Stimulated activated CD8-positive, alpha-beta memory T cell treated with anti-CD3 and anti-CD28 coated beads, Interleukin-15, amount 100 ng/mL, for 4 hours (primary cell): ENCODE results near the gene AFAP1L1.

Experiments used
- DNase-seq, 2 donors: peaks; one replicate each; pipeline ENCODE4 v3.0.0-alpha.2; 2020; ENCODE audit warnings: low read depth in 2 of 2

Gene AFAP1L1

GRCh38 chr5:149372076-149372795 is 100.6 kb downstream of the AFAP1L1 start:
- DNase-seq: no peak

GRCh38 chr5:149372932-149373331 is 101.3 kb downstream of the AFAP1L1 start:
- no peak for DNase-seq

- no peak for DNase-seq
Measured at GRCh38 chr5:149374303-149374702, 102.6 kb downstream of the AFAP1L1 start.

- no peak for DNase-seq
Measured at GRCh38 chr5:149374801-149375200, 103.1 kb downstream of the AFAP1L1 start.

DNA sequence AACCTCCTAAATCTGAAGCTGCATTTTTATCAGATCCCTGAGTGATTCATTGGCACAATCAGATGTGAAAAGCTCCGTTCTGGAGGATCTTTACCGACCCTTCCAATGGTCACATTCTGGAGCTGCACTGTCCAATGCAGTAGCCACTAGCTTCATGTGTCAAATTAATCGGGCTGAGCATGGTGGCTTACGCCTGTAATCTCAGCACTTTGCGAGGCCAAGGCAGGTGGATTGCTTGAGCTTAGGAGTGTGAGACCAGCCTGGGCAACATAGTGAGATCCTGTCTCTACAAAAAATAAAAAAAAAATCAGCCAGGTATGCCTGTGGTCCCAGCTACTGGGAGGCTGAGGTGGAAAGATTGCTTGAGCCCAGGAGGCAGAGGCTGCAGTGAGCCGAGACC is 103.8 kb downstream of the AFAP1L1 start:
- no peak for DNase-seq

DNA sequence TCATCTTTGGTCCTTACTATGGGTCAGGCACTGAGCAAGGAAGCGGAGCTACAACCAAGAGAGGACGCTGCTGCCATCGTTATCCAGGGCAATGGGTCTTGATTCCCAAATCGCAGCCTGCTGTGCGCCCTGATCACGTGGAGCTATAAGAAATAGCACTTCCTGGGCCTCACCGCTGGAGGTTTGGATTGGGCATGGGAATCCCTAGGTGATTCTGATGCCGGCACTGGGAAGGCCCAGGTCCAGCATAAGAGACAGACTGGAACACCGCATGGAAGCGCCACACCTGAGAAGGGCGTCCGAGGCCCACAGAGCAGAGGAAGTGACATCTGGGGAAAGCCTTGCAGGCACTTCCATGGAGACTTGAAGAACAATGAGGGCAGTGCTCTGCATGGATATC is 104.4 kb downstream of the AFAP1L1 start:
- DNase-seq: no peak

DNA sequence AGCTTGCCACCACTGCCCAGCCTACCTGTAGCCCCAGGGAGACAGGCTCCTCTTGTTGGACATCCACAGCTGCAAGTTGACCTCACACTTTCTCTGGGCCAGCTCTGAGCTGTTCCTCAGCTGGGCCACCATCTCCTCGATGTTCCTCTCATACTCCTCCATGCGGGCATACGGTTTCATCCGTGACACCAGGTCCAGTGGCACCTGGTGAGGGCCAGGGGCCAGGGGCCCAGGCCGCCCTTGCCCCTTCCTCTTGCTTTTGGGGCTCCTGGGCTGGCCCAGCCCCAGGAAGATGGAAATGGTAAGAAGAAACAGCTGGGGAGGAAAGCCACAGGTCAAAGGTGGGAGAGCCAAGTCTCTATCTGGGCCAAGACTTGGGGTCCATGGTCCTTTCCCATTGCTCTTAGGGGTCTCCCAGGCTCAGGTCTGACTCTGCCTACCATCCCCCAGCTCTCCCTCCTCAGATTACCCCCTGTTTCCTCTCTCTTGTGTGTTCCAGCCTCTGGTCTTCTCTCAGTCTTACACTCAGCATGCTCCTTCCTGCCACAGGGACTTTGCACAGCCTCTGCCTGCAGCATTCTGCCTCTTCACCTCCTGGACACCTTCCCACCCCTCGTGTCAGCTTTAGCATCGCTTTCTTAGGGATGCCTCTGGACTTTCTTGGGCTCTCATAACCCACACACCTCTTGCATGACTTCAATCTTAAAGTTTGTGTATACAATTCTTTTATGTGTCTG is 105.2 kb downstream of the AFAP1L1 start:
- no peak for DNase-seq

GRCh38 chr5:149378241-149378820 is 106.7 kb downstream of the AFAP1L1 start:
- DNase-seq: no peak

DNA sequence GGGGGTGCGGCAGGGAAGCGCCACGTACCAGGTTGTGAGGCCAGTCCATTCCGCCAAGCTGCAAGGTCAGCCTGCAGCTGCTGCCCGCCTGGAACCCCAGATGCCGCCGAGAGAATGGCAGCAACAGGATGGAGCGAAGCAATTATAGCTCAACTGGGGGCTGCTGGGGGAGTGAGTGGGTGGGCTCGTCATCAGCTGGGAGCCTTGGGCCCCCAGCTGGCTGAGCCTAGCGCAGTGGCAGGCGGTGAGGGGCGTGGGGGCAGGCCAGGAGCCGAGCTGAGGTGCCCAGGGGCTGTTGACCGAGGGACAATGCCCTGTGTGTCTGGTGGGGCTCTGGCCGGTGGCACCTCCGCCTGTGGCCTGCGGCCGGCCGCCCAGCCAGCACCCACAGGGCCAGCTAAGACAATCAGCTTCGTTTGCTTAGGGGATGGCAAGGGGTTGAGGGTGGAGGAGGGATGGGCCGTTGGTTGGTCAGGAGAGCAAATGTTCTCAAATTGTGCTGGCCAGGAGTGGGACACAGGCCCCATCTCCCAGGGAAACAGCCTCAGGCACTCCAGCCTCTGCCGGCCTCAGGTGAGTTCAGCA is 107.6 kb downstream of the AFAP1L1 start, which contains the start of gene IL17B:
IL17B (minus strand) TSS at position 116 of the 585 bp plus-strand sequence; CDS start at position 49, 67 bp downstream.
- DNase-seq: no peak

DNA sequence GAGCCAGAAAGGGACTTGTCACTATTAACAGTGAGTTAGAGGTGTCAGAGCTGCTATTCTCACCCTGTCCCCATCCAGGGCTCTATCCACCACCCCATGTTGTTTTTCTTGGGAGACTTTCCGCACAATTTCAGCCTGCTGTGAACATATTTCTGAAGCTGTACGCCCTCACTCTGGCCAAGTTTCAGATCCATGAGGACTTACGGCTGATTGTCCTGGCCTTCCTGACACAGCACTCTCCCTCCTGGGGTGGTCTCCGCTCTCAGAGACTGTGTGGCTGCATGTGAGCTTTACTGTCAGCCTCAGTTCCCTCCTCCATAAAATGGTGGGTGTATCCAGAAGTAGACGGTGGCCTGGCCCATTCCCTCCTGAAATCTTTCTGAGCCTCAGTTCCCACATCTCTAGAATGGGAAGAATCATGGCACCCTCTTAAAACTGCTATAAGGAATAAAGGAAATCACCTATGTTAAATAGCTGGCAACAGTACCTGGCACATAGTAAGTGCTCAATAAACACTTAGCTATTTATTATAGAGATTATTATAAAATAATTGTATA is 108.2 kb downstream of the AFAP1L1 start:
- no peak for DNase-seq

DNA sequence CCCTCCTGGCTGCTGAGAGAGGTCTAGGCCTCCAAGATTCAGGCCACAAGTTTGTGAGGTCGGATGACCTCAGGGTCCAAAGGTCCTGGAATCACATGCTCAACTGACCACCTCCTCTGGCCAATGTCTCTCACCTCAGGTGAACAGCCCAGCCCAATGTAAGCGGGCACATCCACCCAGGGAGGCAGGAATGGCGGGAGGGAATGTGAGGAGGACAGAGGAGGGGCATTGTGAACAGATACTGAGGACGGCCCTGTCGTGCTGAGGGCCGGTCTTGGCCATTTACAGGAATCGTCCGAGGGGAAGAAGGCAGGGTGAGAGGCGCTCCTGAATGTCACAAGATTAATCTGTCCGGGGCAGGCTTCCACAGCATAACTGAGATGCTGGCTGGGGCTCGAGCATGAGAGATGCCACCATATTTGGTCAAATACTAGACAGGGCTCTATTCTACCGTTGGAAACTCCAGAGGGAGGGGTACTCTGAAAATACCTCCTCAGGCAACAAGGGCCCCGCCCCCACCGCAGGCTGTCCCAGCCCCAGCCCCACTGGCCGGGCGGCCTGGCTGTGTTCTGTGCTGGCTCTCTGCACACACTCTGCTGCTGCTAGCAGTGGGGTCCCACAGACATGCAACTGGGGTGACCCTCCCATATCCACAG is 108.9 kb downstream of the AFAP1L1 start:
- no peak for DNase-seq

DNA sequence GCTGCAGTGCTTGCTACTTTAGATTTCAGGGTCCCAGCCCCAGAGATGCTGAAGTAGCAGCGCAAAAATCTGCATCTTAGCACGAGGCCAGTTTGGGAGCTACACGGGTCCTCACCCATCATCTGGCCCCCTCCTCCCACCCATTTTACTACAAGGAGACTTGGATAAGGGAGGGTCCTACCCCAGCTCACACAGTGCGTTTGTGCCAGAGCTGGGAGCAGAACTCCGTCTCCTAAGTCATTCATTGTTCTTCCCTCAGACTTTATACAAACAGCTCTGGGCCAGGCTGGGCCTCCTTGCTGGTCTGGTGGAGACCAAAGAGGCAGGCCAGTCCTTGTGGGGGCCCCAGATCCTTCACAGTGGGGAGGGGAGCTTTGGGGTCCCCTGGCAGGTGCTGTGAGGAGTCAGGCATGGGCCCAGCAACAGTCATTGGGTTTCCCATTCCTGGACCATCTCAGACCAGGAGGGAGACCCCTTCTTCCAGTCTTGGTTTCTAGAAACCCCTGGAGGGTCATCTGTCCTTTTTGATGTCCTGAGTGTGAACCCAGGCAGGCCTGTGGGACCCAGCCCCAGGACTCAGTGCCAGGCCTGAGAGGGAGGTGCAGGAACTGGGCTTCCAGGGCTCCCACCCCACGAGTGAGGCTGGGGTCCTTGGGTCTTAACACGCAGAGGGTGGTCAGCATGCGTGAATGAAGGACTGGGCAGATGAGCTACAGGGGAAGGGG is 109.8 kb downstream of the AFAP1L1 start:
- no peak for DNase-seq

- peak; percentile 36 to 46 for DNase-seq
Measured at GRCh38 chr5:149381986-149382338, 110.3 kb downstream of the AFAP1L1 start.

- no peak for DNase-seq
Measured at GRCh38 chr5:149382517-149383220, 111.0 kb downstream of the AFAP1L1 start.

DNA sequence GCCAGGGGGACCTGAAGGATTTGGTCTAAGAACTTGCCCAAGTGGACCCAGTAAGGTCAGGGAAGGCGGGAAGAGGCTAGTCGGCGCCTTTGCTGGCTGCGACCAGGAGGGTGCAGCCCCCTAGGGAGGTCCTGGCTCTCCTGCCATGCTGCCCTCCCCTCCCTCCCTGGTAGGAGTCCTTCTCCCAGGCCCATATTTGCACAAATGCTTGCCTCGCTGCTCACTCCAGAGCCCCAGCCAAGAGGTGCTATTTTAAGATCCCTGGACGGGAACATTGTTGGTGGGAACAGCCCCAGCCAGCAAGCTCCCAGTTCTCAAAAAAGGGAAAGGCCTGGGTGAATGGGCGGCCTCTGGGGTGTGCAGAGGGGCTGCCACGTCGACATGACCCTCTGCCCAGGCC is 111.7 kb downstream of the AFAP1L1 start:
- DNase-seq: no peak

DNA sequence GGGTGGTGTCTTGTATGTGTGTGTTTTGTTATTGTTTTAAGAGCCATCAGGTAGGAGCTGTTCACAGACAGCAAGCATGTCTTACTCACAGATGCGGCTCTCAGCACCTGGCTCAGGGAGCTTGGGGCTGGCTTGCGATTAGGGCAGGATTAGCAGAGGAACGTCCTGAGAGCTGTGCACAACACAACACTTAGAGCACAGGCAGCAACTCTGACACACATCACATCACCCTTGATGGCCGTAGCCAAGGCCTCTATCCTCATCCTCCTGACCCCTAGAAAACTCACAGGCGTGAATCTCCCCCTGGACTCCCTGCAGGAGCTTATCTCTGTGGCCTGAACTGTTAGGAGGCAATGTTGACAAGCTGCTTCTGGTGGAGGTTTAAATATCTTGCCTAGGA is 114.5 kb downstream of the AFAP1L1 start:
- no peak for DNase-seq

DNA sequence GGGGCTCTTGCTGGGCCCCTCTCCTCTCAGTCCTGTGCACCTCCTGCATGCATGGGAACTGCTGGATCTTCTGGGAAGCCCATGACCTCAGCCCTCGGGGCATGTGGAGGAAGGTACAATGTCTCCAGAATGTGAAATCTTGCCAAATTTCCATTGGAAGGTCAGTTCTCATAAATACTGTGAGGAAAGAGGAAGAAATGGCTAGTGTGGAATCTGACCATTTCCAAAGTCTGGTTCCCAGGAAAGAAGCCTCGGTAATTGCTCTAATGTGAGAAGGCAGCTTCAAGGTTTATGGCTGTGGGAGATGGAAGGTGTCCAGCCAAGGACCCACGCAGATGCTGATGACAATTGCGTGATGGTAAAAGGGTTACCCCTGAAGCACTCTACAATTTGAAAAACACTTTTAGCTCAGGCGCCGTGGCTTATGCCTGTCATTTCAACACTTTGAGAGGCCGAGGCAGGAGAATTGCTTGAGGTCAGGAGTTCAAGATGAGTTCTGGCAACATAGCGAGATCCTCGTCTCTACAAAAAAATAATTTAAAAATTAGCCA is 115.5 kb downstream of the AFAP1L1 start:
- no peak for DNase-seq

- no peak for DNase-seq
Measured at GRCh38 chr5:149387982-149388381, 116.3 kb downstream of the AFAP1L1 start.

DNA sequence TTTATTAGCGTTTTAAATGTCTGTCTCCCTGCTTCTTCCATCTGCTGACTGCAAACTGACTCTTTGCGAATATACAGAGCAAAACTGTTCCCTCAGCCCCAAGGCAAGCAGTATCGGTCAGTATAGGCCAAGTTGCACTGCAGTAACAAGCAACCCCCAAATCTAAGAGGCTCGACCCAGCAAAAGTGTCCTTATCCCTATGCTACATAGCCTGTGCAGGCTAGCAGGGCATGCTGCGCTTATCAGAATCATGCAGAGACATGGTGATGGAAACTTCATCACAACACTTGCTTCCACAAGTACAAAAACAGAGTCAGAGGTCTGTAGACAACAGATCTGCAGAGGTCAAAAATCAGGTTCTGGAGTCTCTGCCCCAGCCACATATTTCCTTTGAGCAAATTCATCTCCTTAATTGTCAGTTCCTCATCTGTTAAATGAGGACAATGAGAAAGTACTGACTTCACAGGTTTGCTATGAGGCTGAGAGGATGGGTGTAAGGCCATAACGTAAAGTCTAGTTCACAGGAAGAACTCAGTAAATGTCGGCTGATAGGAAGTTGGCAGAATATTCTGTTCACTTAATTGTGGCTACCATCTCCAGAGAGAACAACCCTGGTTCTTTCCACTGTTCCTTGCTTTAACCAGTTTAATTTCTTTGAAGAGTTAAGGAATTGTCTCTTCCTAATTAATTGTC is 117.0 kb downstream of the AFAP1L1 start:
- no peak for DNase-seq
